Upper lobe of left lung (tissue), 6 donors: Measurements from ENCODE around the gene NHSL1. TPM values are rescaled to one million over a fixed set of nuclear protein-coding genes. Genes with fewer than 3 reads are reported as not detected.
"Not testable (repeated sequence)": the region's sequence is repeated elsewhere in the genome, so short reads cannot be mapped to it uniquely, and the experiment has no call there.

Experiments
- ATAC-seq, 2 donors: fragments of 200-7000 bp; cut with Tn5 transposase; one replicate each; pipeline ENCODE4 v1.9.1; 2022; ENCODE audit warnings: mild to moderate bottlenecking in 2 of 2, moderate library complexity in 2 of 2; ENCODE audit not compliant: low FRiP score in 2 of 2
- DNase-seq, 2 donors: peaks; one replicate each; pipeline ENCODE4 v3.0.0-alpha.2; 2019 to 2020
- H3K27ac ChIP-seq, 4 donors: fragments of 200-600 bp; sonication (generic); one replicate each; pipeline ENCODE4 v1.5.1; 2016 to 2019
- H3K27me3 ChIP-seq, 4 donors: fragments of 200-600 bp; sonication (generic); one replicate each; pipeline ENCODE4 v1.5.1; 2017 to 2019
- H3K36me3 ChIP-seq, 4 donors: fragments of 200-600 bp; sonication (generic); one replicate each; pipeline ENCODE4 v1.5.1; 2016 to 2019
- H3K4me1 ChIP-seq, 4 donors: fragments of 200-600 bp; sonication (generic); one replicate each; pipeline ENCODE4 v1.5.1; 2018 to 2019
- H3K4me3 ChIP-seq, 4 donors: fragments of 200-600 bp; sonication (generic); one replicate each; pipeline ENCODE4 v1.5.1; 2017 to 2019; ENCODE audit warnings: mild to moderate bottlenecking in 2 of 4, moderate library complexity in 1 of 4
- H3K9me3 ChIP-seq, 4 donors: fragments of 200-600 bp; sonication (generic); one replicate each; pipeline ENCODE4 v1.5.1; 2018 to 2019
- EP300 ChIP-seq, 4 donors: sonication (generic); formaldehyde crosslinking; IDR thresholded peaks; one replicate each; pipeline ENCODE4 v1.5.1; 2017; ENCODE audit warnings: antibody characterized with exemption in 4 of 4, control low read depth in 2 of 4
- POLR2A ChIP-seq, 4 donors: fragments of 450-650 bp; IDR thresholded peaks; one replicate each; pipeline ENCODE4 v1.5.1; 2016 to 2017; ENCODE audit warnings: antibody characterized with exemption in 4 of 4, mild to moderate bottlenecking in 2 of 4
- POLR2AphosphoS5 ChIP-seq, 2 donors: sonication (generic); formaldehyde crosslinking; IDR thresholded peaks; one replicate each; pipeline ENCODE4 v1.5.1; 2017; ENCODE audit warnings: antibody characterized with exemption in 2 of 2
- WGBS, 2 donors: methylation state at CpG; one replicate each; pipeline ENCODE4 v1.1.5; 2017 to 2018; 5-methylcytosine and 5-hydroxymethylcytosine counted together
- total RNA-seq, 6 donors: library from RNA; depleted of rRNA in 4 of 6; stranded (reverse); fragments of >200 nt in 4 of 6; gene quantifications; one replicate each; pipeline versions ENCODE4 v1.1.0 to v1.2.1, GENCODE V29; 2016 to 2021
- TF ChIP-seq, protein P1 (sequence below), 6 experiments: fragments of 450-650 bp in 4 of 6; fragments of 200-600 bp in 2 of 6; sonication (generic) in 2 of 6; IDR thresholded peaks; one replicate each; pipeline ENCODE4 v1.5.1; 2016 to 2019; ENCODE audit warnings: antibody characterized with exemption in 6 of 6
- donor health status: DM: no; HTN: no; CAD: no; lungs with moderate emphysema.
- donor health status: DM: no; HTN: yes; CAD: no; lungs with severe emphysema.

Gene NHSL1
- total RNA-seq, 6 donors from 2014 or later = 37.3 to 80.2 (median 56.6) TPM

GRCh38 chr6:138429761-138430160, 69.5 kb downstream of the NHSL1 start:
- DNase-seq (no peak), ATAC-seq (no peak)
- Histone ChIP-seq H3K4me1 (peaks cover 2 to 13% (median 7%) of the 10 kb centered on the region in 4 donors), H3K27me3 (no peaks in the 10 kb centered on the region), H3K27ac (peak overlapping the region in 1 of 4 donors; percentile 6), H3K4me3 (no peak overlapping the region), H3K9me3 (no peaks in the 10 kb centered on the region), H3K36me3 (peaks cover 0 to 9% (median 5%) of the 10 kb centered on the region in 4 donors)
- no peak for TF ChIP-seq EP300 (IDR thresholded peaks at IDR 0.05)
- TF ChIP-seq, protein P1, sequence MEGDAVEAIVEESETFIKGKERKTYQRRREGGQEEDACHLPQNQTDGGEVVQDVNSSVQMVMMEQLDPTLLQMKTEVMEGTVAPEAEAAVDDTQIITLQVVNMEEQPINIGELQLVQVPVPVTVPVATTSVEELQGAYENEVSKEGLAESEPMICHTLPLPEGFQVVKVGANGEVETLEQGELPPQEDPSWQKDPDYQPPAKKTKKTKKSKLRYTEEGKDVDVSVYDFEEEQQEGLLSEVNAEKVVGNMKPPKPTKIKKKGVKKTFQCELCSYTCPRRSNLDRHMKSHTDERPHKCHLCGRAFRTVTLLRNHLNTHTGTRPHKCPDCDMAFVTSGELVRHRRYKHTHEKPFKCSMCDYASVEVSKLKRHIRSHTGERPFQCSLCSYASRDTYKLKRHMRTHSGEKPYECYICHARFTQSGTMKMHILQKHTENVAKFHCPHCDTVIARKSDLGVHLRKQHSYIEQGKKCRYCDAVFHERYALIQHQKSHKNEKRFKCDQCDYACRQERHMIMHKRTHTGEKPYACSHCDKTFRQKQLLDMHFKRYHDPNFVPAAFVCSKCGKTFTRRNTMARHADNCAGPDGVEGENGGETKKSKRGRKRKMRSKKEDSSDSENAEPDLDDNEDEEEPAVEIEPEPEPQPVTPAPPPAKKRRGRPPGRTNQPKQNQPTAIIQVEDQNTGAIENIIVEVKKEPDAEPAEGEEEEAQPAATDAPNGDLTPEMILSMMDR (IDR thresholded peaks at IDR 0.05) = no peak
- TF ChIP-seq POLR2A (IDR thresholded peaks at IDR 0.05) = no peak
- TF ChIP-seq POLR2AphosphoS5 (IDR thresholded peaks at IDR 0.05) = no peak
- 60 to 66% methylated on average over 12 of the region's 12 CpGs for WGBS, 2 donors

GRCh38 chr6:138428944-138429598, 70.2 kb downstream of the NHSL1 start:
- ATAC-seq = peak in 1 of 2 donors; percentile 61
- Histone ChIP-seq H3K27ac (peak overlapping the region in 1 of 4 donors; percentile 6), H3K4me1 (peaks cover 2 to 13% (median 7%) of the 10 kb centered on the region in 4 donors), H3K27me3 (no peaks in the 10 kb centered on the region), H3K9me3 (no peaks in the 10 kb centered on the region), H3K36me3 (peaks cover 0 to 13% (median 7%) of the 10 kb centered on the region in 4 donors), H3K4me3 (no peak overlapping the region)
- DNase-seq = no peak
- 36 to 41% methylated on average over 8 of the region's 8 CpGs for WGBS, 2 donors
- TF ChIP-seq, protein P1 (IDR thresholded peaks at IDR 0.05) = peak in 4 of 6 experiments; percentile 41 to 55 (median 54)
- TF ChIP-seq POLR2AphosphoS5 (IDR thresholded peaks at IDR 0.05) = no peak

DNA sequence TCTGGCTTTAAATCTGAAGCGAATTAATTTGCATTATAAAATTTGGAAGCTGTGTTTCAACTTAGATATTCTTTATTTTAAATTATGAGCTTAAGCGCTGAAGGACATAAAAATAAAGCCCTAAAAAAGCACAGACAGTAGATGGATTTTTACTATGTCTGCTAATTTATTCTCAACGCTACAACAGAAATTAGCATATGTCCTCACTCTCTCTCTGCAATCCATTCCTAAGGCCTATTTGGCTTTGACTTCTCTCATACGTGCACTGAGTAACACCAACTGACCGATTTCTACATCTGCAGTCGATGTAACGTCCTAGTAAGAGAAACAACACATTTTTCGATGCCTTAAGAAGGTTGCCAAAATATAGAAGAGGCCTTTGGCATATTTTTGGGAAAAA, 71.6 kb downstream of the NHSL1 start:
- TF ChIP-seq, protein P1 (IDR thresholded peaks at IDR 0.05) = no peak
- TF ChIP-seq POLR2AphosphoS5 (IDR thresholded peaks at IDR 0.05) (no peak), POLR2A (IDR thresholded peaks at IDR 0.05) (no peak), EP300 (IDR thresholded peaks at IDR 0.05) (no peak)
- peaks cover 0 to 13% (median 8%) of the 10 kb centered on the region in 4 donors for H3K36me3 ChIP-seq
- no peaks in the 10 kb centered on the region for H3K9me3 ChIP-seq
- no peak for ATAC-seq
- no peaks in the 10 kb centered on the region for H3K27me3 ChIP-seq
- no peak for DNase-seq
- 77 to 90% methylated on average over 8 of the region's 8 CpGs for WGBS, 2 donors
- peaks cover 8 to 18% (median 13%) of the 10 kb centered on the region in 4 donors for H3K4me1 ChIP-seq
- no peak overlapping the region for H3K27ac ChIP-seq
- H3K4me3 ChIP-seq = no peak overlapping the region

DNA sequence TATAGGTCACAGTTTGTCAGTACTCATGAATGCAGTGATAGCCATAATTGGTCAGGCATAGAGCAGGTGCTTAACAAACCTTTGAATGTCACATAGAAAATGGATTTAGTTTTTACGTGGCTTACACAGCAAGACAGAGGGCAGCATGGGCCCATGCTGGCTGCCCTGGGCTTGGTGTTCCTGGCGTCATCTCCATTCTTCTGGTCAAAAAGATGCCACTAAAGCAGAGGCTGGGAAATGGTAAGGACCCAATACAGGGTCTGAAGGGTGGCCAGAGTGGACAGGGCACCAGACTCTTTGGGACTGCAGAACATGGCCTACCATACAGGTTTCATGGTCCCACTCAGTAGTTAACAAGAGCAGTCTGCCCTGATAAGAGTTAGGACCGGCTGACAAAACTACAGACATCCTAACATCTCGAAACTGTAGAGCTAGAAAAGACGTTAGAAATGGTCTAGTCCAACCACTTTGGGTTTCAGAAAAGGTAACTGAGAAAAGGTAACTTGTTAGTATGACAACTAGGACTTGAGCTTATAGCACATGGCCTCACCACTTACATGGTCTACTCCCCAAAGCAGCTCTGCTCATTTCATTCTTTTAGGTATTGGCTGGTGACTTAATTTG, 72.7 kb downstream of the NHSL1 start:
- Histone ChIP-seq H3K4me3 (no peak overlapping the region), H3K27ac (no peak overlapping the region), H3K36me3 (peaks cover 0 to 9% (median 8%) of the 10 kb centered on the region in 4 donors), H3K27me3 (no peaks in the 10 kb centered on the region), H3K9me3 (no peaks in the 10 kb centered on the region), H3K4me1 (peaks cover 8 to 18% (median 13%) of the 10 kb centered on the region in 4 donors)
- DNase-seq (no peak), ATAC-seq (no peak)
- WGBS, 2 donors = 84 to 86% methylated on average over 5 of the region's 5 CpGs
- no peak for TF ChIP-seq POLR2A (IDR thresholded peaks at IDR 0.05)
- no peak for TF ChIP-seq EP300 (IDR thresholded peaks at IDR 0.05)
- TF ChIP-seq, protein P1 (IDR thresholded peaks at IDR 0.05) = no peak
- no peak for TF ChIP-seq POLR2AphosphoS5 (IDR thresholded peaks at IDR 0.05)

- ATAC-seq, H3K36me3 ChIP-seq, H3K27me3 ChIP-seq, H3K9me3 ChIP-seq, H3K27ac ChIP-seq, DNase-seq, H3K4me3 ChIP-seq: not testable (repeated sequence)
- WGBS, 2 donors = 92 to 95% methylated on average over 7 of the region's 7 CpGs
- H3K4me1 ChIP-seq = peaks cover 8 to 18% (median 13%) of the 10 kb centered on the region in 4 donors
Observed at GRCh38 chr6:138425256-138425655, 74.0 kb downstream of the NHSL1 start.
